GM19193 (cell line): ENCODE measurements around the gene APOO.

ENCODE experiments used
- POLR2A ChIP-seq: IDR thresholded peaks from 4 replicates; pipeline ENCODE4 v1.6.1; 2011; ENCODE audit not compliant: insufficient read depth, insufficient read length; ENCODE audit errors: extremely low read depth

Gene APOO

GRCh38 chrX:23841847-23842522 lies 65.8 kb downstream of the APOO start:
- no peak for TF ChIP-seq POLR2A

GRCh38 chrX:23840674-23841073 lies 67.1 kb downstream of the APOO start:
- no peak for TF ChIP-seq POLR2A

GRCh38 chrX:23838953-23839352 lies 68.8 kb downstream of the APOO start:
- no peak for TF ChIP-seq POLR2A

- no peak for TF ChIP-seq POLR2A
These were observed 75.0 kb downstream of the APOO start for GRCh38 chrX:23832721-23833120.

- TF ChIP-seq POLR2A: no peak
These were observed 78.9 kb downstream of the APOO start for GRCh38 chrX:23828881-23829280.

- no peak for TF ChIP-seq POLR2A
These were observed 81.1 kb downstream of the APOO start for GRCh38 chrX:23826653-23827052.

- no peak for TF ChIP-seq POLR2A
These were observed 81.5 kb downstream of the APOO start for GRCh38 chrX:23826216-23826615.

- TF ChIP-seq POLR2A: no peak
These were observed 82.1 kb downstream of the APOO start for GRCh38 chrX:23825675-23826074.

- no peak for TF ChIP-seq POLR2A
These were observed 84.9 kb downstream of the APOO start for GRCh38 chrX:23822841-23823240.

- no peak for TF ChIP-seq POLR2A
These were observed 85.3 kb downstream of the APOO start for GRCh38 chrX:23822397-23822796.

GRCh38 chrX:23821847-23822246 lies 85.9 kb downstream of the APOO start:
- no peak for TF ChIP-seq POLR2A

- no peak for TF ChIP-seq POLR2A
These were observed 87.4 kb downstream of the APOO start for GRCh38 chrX:23820235-23820782.

GRCh38 chrX:23819385-23820234 lies 88.1 kb downstream of the APOO start:
- TF ChIP-seq POLR2A: no peak

- TF ChIP-seq POLR2A: no peak
These were observed 89.8 kb downstream of the APOO start for GRCh38 chrX:23817979-23818336.

- TF ChIP-seq POLR2A: no peak
These were observed 91.6 kb downstream of the APOO start for GRCh38 chrX:23816179-23816578.

- TF ChIP-seq POLR2A: no peak
These were observed 92.4 kb downstream of the APOO start for GRCh38 chrX:23815376-23815775.

- TF ChIP-seq POLR2A: no peak
These were observed 93.9 kb downstream of the APOO start for GRCh38 chrX:23813808-23814207.

GRCh38 chrX:23811656-23812055 lies 96.1 kb downstream of the APOO start:
- no peak for TF ChIP-seq POLR2A
